Measurements from ENCODE around the gene SYNE1.

SYNE1 gene

DNA sequence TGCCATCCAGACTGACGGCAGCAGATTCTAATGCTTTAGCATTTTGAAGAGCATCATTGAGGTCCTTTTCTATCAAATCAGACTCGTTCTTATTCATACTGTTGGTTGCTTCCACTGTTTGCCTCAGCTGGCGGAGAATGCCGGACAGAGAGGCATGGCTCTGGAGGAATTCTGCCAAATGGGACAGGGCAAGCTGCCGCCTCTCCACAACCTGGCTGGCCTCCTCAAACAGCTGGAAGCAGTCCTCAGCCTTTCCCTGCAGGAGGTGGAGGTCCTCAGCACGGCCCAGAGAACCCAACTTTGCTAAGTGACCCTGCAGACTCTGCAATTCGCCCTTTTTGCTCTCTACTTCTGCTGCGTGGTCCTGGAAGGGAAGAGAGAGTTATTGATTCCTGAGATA lies 220.5 kb downstream of the SYNE1 start:
- Histone ChIP-seq H3K9me3 (ENCODE audit: control insufficient read depth, low read length) (no peaks in the 10 kb centered on the region), H3K36me3 (ENCODE audit: control insufficient read depth, insufficient read depth, low read length, severe bottlenecking) (peaks cover 3% of the 10 kb centered on the region), H3K4me3 (ENCODE audit: low read length) (no peak overlapping the region), H3K9ac (ENCODE audit: low read length) (no peak overlapping the region), H3K4me1 (ENCODE audit: control insufficient read depth, insufficient read depth, low read length) (no peaks in the 10 kb centered on the region), H3K27me3 (replicated peaks; ENCODE audit: control insufficient read depth, insufficient read depth, low read length) (no peaks in the 10 kb centered on the region)
- DNase-seq (ENCODE audit: low read depth) = no peak

GRCh38 chr6:152404936-152405595 lies 232.1 kb downstream of the SYNE1 start:
- Histone ChIP-seq H3K9ac (ENCODE audit: low read length) (no peak overlapping the region), H3K9me3 (ENCODE audit: control insufficient read depth, low read length) (no peaks in the 10 kb centered on the region), H3K27me3 (replicated peaks; ENCODE audit: control insufficient read depth, insufficient read depth, low read length) (no peaks in the 10 kb centered on the region), H3K36me3 (ENCODE audit: control insufficient read depth, insufficient read depth, low read length, severe bottlenecking) (no peaks in the 10 kb centered on the region), H3K4me3 (ENCODE audit: low read length) (no peak overlapping the region), H3K4me1 (ENCODE audit: control insufficient read depth, insufficient read depth, low read length) (peaks cover 6% of the 10 kb centered on the region)
- no peak for DNase-seq (ENCODE audit: low read depth)

- H3K9ac ChIP-seq (ENCODE audit: low read length) = no peak overlapping the region
- no peaks in the 10 kb centered on the region for H3K36me3 ChIP-seq (ENCODE audit: control insufficient read depth, insufficient read depth, low read length, severe bottlenecking)
- no peaks in the 10 kb centered on the region for H3K27me3 ChIP-seq (replicated peaks; ENCODE audit: control insufficient read depth, insufficient read depth, low read length)
- H3K4me1 ChIP-seq (ENCODE audit: control insufficient read depth, insufficient read depth, low read length) = peaks cover 14% of the 10 kb centered on the region
- H3K4me3 ChIP-seq (ENCODE audit: low read length) = no peak overlapping the region
- DNase-seq (ENCODE audit: low read depth) = no peak
- no peaks in the 10 kb centered on the region for H3K9me3 ChIP-seq (ENCODE audit: control insufficient read depth, low read length)
These were observed 232.9 kb downstream of the SYNE1 start for GRCh38 chr6:152404086-152404857.

GRCh38 chr6:152402791-152403190 lies 234.4 kb downstream of the SYNE1 start:
- Histone ChIP-seq H3K9me3 (ENCODE audit: control insufficient read depth, low read length) (no peaks in the 10 kb centered on the region), H3K4me1 (ENCODE audit: control insufficient read depth, insufficient read depth, low read length) (peaks cover 27% of the 10 kb centered on the region), H3K9ac (ENCODE audit: low read length) (no peak overlapping the region), H3K36me3 (ENCODE audit: control insufficient read depth, insufficient read depth, low read length, severe bottlenecking) (no peaks in the 10 kb centered on the region), H3K4me3 (ENCODE audit: low read length) (no peak overlapping the region), H3K27me3 (replicated peaks; ENCODE audit: control insufficient read depth, insufficient read depth, low read length) (no peaks in the 10 kb centered on the region)
- no peak for DNase-seq (ENCODE audit: low read depth)

DNA sequence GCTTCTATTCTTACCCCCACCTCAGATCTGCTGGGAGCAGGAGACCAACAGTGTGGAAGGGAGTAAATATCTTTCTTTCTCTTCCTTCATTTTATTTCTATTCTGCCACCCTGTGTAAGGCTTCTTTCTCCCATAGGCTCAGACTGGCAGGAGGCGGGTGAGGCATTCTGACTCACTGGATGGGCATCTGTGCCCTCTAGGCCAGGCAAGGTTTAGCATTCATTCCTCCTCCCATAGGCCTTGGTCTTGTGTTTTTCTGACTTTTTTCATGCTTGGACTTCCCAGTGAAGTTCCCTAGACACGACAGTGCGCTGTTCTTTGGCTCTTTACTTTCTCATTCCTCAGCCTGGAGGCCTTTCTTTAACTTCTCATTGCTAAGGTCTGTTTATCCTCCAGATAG lies 235.2 kb downstream of the SYNE1 start:
- DNase-seq (ENCODE audit: low read depth) = peak; percentile 72
- Histone ChIP-seq H3K36me3 (ENCODE audit: control insufficient read depth, insufficient read depth, low read length, severe bottlenecking) (no peaks in the 10 kb centered on the region), H3K27me3 (replicated peaks; ENCODE audit: control insufficient read depth, insufficient read depth, low read length) (no peaks in the 10 kb centered on the region), H3K4me3 (ENCODE audit: low read length) (no peak overlapping the region), H3K9me3 (ENCODE audit: control insufficient read depth, low read length) (no peaks in the 10 kb centered on the region), H3K9ac (ENCODE audit: low read length) (no peak overlapping the region), H3K4me1 (ENCODE audit: control insufficient read depth, insufficient read depth, low read length) (peaks cover 27% of the 10 kb centered on the region)

DNA sequence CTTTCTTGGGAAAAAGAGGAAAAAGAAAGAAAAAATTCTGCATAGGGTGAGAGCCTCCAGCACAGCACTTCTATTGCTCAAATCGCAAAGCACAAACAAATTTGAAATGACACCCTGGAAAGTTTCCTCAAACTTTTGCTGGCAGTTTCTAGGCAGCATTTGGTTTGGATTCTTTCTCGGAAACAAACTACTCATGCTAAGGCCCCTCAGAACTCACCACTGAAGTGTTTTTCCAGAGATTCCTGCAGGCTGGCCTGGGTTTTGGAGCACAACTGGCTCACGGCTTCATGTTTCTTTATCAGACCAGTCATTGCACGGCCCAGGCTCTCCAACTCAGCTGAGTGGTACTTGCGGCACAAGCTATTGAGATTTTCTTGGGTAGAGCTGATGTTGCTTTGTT lies 237.8 kb downstream of the SYNE1 start:
- Histone ChIP-seq H3K4me3 (ENCODE audit: low read length) (peak overlapping the region; percentile 62), H3K9me3 (ENCODE audit: control insufficient read depth, low read length) (no peaks in the 10 kb centered on the region), H3K36me3 (ENCODE audit: control insufficient read depth, insufficient read depth, low read length, severe bottlenecking) (no peaks in the 10 kb centered on the region), H3K27me3 (replicated peaks; ENCODE audit: control insufficient read depth, insufficient read depth, low read length) (no peaks in the 10 kb centered on the region), H3K9ac (ENCODE audit: low read length) (peak overlapping the region; percentile 67), H3K4me1 (ENCODE audit: control insufficient read depth, insufficient read depth, low read length) (peaks cover 29% of the 10 kb centered on the region)
- DNase-seq (ENCODE audit: low read depth) = no peak

DNA sequence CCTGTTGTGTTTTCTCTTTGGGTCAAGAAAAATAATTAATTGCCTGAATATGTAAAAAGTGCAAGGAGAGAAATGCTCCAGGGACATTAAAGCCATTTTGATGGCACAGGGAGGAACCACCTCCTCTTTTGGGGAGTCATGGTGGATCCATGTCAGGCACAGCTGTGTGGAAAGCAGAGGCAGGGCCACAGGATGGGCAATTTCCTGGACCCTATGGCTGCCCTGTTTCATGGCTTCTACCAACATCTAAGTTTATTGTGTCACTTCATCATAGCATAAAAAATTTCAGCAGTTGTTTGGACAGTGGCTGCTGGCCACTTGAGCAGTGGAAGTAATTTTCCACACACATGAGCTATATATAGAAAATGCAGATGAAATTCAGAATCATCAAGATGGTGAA lies 238.2 kb downstream of the SYNE1 start:
- Histone ChIP-seq H3K9ac (ENCODE audit: low read length) (peak overlapping the region; percentile 67), H3K9me3 (ENCODE audit: control insufficient read depth, low read length) (no peaks in the 10 kb centered on the region), H3K27me3 (replicated peaks; ENCODE audit: control insufficient read depth, insufficient read depth, low read length) (no peaks in the 10 kb centered on the region), H3K4me3 (ENCODE audit: low read length) (peak overlapping the region; percentile 62), H3K36me3 (ENCODE audit: control insufficient read depth, insufficient read depth, low read length, severe bottlenecking) (no peaks in the 10 kb centered on the region), H3K4me1 (ENCODE audit: control insufficient read depth, insufficient read depth, low read length) (peaks cover 32% of the 10 kb centered on the region)
- no peak for DNase-seq (ENCODE audit: low read depth)

GRCh38 chr6:152398316-152398715 lies 238.8 kb downstream of the SYNE1 start:
- no peak overlapping the region for H3K9ac ChIP-seq (ENCODE audit: low read length)
- no peaks in the 10 kb centered on the region for H3K27me3 ChIP-seq (replicated peaks; ENCODE audit: control insufficient read depth, insufficient read depth, low read length)

GRCh38 chr6:152394303-152394702 lies 242.9 kb downstream of the SYNE1 start:
- no peaks in the 10 kb centered on the region for H3K27me3 ChIP-seq (replicated peaks; ENCODE audit: control insufficient read depth, insufficient read depth, low read length)
- H3K4me3 ChIP-seq (ENCODE audit: low read length) = no peak overlapping the region
- DNase-seq (ENCODE audit: low read depth) = no peak
- no peaks in the 10 kb centered on the region for H3K9me3 ChIP-seq (ENCODE audit: control insufficient read depth, low read length)
- H3K9ac ChIP-seq (ENCODE audit: low read length) = no peak overlapping the region
- H3K4me1 ChIP-seq (ENCODE audit: control insufficient read depth, insufficient read depth, low read length) = peaks cover 19% of the 10 kb centered on the region
- no peaks in the 10 kb centered on the region for H3K36me3 ChIP-seq (ENCODE audit: control insufficient read depth, insufficient read depth, low read length, severe bottlenecking)

More at GRCh38 chr6:152398316-152398715, 238.8 kb downstream of the SYNE1 start:
- Histone ChIP-seq H3K36me3 (ENCODE audit: control insufficient read depth, insufficient read depth, low read length, severe bottlenecking) (no peaks in the 10 kb centered on the region), H3K9me3 (ENCODE audit: control insufficient read depth, low read length) (no peaks in the 10 kb centered on the region), H3K4me3 (ENCODE audit: low read length) (no peak overlapping the region), H3K4me1 (ENCODE audit: control insufficient read depth, insufficient read depth, low read length) (peaks cover 32% of the 10 kb centered on the region)
- no peak for DNase-seq (ENCODE audit: low read depth)

DNA sequence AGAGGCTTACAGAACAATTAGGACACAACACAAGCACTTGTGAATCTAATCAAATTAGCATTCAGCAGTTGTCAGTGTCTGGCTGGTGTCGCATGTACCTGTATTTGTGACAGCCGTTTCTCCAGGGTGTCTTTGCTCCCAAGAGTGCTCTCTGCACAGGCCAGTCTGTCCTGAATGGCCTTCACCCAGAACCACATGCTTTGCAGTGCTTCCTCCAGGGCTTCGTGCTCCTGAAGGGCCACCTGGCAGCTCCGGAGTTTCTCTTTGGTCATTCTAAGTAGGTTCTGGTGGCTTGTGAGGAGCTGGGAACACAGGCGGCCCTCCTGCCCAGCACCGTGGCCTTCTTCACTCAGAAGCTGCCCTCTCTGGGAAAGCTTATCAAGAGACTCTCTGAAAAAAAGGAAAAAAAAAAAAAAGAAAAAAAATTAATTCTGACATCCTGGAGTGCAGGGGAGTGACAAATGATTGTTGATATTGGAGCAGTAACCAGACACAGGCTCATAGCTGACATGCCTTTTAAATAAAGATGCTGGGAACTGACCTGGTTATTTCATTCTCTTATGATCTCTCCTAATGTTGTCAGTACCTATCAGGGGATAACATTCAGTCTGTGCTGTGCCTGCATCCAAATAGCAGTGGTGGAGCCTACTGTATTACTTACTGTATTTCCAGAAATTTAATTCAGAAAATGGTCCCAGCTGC lies 245.8 kb downstream of the SYNE1 start:
- no peak overlapping the region for H3K9ac ChIP-seq (ENCODE audit: low read length)
- DNase-seq (ENCODE audit: low read depth) = no peak
- no peaks in the 10 kb centered on the region for H3K9me3 ChIP-seq (ENCODE audit: control insufficient read depth, low read length)
- no peaks in the 10 kb centered on the region for H3K27me3 ChIP-seq (replicated peaks; ENCODE audit: control insufficient read depth, insufficient read depth, low read length)
- no peak overlapping the region for H3K4me3 ChIP-seq (ENCODE audit: low read length)
- H3K4me1 ChIP-seq (ENCODE audit: control insufficient read depth, insufficient read depth, low read length) = peaks cover 20% of the 10 kb centered on the region
- peaks cover 3% of the 10 kb centered on the region for H3K36me3 ChIP-seq (ENCODE audit: control insufficient read depth, insufficient read depth, low read length, severe bottlenecking)

DNA sequence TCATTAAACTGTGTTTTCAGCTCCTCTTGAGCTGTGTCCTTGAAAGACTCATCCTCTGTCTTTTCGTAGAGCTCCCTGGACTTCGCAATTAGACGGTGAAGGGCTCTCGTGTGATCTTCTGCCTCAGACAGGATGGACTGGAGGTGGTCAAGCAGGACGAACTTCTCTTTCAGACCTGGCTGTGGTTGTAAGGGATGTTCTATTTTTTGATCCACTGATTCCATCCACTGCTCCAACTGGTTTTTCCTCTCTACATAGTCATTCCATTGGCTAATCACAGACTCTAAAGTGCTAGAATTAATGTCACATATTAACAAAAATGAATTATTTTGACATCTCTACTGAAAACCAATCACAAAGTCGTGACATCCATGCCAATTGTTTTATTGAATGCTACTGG lies 250.1 kb downstream of the SYNE1 start:
- H3K36me3 ChIP-seq (ENCODE audit: control insufficient read depth, insufficient read depth, low read length, severe bottlenecking) = peaks cover 3% of the 10 kb centered on the region
- H3K9ac ChIP-seq (ENCODE audit: low read length) = no peak overlapping the region
- no peak overlapping the region for H3K4me3 ChIP-seq (ENCODE audit: low read length)

More for the DNA sequence above, 250.1 kb downstream of the SYNE1 start:
- no peak for DNase-seq (ENCODE audit: low read depth)
- no peaks in the 10 kb centered on the region for H3K27me3 ChIP-seq (replicated peaks; ENCODE audit: control insufficient read depth, insufficient read depth, low read length)
- no peaks in the 10 kb centered on the region for H3K9me3 ChIP-seq (ENCODE audit: control insufficient read depth, low read length)
- H3K4me1 ChIP-seq (ENCODE audit: control insufficient read depth, insufficient read depth, low read length) = peaks cover 17% of the 10 kb centered on the region

Data from adipocyte (in vitro differentiated cells).